GM21723 (cell line): Measurements from ENCODE around the gene NR5A1.

Experiments used
- ATAC-seq: cut with Tn5 transposase; IDR thresholded peaks from one replicate; pipeline ENCODE4 v1.9.1; 2021; ENCODE audit warnings: mild to moderate bottlenecking, moderate library complexity; ENCODE audit not compliant: unreplicated experiment

The NR5A1 gene

DNA sequence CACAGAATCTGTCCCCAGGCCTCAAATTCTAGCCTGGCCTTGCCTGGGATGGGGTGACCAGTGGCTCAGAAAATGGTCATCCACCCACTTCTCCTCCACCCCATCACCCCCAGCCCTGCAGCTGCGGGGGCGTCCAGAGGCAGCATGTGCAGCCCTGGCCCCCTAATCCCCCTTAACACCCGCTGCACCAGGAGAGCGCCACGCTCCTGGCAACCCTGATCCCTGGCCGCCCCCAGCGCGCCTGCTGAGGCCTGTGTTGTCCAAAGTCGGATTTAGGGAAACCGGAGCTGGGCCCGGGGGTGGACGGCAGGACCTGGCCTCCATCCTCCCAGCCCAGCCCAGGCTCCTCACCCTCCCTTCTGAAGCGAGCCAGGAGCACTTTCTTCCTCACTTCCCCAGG lies 22.0 kb downstream of the NR5A1 start:
- ATAC-seq = no peak

DNA sequence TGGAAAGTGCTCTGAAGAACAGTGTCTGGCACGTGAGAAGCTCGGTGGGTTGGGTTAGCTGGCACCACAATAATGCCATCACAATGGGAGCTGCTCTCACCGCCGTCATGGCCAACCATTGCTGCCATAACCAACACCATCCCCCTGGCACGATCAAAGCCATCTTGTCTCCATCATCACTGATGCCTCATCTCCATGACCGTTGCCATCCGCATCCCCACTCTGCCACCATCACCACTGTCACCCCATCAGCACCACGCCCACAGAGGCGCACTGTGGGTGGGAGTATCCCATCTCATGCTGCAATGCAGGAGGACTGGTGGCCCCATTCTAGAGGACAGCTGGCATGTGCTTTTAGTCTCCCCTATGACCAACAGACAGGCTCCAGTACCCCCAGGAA lies 23.7 kb downstream of the NR5A1 start:
- no peak for ATAC-seq

DNA sequence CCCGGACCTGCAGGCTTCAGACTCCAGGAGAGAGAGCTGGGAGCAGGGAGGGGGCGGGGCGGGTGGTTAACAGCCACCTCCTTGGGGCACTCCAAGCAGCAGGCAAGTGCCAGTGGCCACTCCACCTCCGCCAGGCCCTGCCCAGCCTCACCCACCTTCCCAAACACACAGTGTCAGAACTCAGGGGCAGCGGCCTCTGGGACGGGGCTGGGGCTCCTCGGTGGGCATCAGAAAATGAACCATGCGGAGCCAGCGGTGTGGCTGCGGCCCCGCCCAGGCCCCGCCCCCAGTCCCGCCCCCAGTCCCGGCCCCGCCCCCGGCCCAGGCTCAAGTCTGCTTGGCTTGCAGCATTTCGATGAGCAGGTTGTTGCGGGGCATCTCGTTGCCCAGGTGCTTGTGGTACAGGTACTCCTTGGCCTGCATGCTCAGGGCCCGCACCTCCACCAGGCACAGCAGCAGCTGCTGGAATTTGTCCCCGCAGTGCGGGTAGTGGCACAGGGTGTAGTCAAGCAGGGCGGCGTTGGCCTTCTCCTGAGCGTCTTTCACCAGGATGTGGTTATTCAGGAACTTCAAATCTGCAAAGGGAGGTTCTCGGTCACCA lies 24.7 kb downstream of the NR5A1 start:
- ATAC-seq = no peak

DNA sequence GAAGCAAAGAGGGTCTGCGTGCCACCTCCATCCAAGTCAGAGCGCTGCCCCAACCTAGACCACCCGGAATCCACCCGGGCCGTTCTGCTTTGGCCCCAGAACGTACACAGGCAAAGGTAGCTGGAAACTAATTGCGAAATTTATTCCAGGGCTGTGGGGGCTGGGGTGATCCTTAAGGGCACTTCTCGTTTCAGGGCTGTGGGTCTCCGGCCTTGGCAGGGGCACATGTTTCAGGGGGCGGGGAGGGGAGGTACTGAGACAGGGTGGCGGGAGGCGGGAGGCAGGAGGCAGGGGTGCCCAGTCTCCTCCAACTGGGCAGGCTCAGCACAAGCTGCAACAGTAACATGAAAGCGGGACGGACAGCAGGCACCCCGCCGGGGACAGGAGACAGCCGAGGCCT lies 26.1 kb downstream of the NR5A1 start:
- ATAC-seq = no peak

DNA sequence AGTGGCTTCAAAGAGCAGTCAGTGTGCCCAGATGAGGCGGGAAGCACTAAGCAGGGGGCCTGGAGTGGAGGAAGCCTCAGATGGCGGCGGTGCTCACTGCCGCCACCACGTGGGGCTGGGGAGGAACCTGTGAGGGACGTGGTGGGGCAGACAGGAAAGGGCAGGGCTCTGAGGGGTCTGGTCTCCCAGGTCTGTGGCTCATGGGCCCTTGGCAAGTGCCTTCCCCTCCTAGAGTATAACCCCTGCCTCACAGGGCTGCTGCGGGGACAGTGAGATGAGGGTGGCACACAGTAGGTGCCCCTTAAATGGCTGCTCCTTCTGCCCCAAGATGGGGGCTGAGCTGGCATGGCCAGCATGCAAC lies 26.6 kb downstream of the NR5A1 start:
- no peak for ATAC-seq

DNA sequence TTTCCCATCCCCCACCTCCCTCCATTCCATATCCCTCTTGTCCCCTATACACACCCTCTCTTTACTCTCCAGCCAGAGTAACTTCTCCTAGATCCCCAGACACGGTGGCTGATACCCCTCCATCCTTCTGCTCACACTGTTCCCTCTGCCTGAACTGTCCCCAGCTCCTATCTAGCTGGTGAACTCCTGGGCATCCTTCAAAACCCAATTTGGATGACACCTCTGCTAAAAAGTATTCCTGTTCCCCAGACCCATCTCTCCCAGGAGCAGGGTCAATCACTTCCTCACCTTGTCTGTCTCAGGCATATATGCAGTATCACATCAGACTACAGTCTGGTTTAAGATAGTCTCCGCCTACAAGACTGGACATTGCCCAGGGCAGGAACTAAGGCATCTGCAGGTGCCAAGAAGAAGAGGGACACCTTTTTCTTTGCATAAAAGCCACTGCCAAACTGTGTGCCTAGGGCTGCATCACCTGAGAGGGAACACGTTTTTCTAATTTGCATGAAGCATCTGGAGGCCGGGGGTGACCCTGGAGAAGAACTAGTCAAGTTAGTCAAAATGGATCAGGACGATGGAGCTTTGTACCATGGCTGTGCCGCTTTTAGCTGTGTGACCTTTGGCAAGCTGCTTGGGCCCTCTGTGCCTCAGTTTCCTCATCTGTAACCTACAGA lies 27.1 kb downstream of the NR5A1 start:
- ATAC-seq = no peak

DNA sequence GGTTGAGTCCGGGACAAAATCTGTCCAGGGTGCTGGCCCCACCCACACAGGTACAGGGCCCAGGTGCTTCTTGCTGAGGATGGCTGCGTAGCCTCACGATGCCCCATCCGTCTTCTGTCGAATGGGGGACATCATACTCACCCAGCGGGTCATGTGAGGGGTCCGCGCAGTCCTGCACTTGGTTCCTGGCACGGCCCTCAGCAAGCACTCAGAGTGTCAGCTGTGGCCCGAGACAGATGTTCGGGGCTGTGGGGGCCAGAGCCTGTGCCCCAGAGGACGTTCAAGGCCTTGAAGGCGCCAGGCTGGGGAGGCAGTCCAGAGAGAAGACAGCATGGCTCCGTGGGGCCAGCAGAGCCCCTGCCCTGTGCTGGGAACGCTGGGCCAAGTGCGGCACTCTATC lies 27.8 kb downstream of the NR5A1 start:
- ATAC-seq = no peak

DNA sequence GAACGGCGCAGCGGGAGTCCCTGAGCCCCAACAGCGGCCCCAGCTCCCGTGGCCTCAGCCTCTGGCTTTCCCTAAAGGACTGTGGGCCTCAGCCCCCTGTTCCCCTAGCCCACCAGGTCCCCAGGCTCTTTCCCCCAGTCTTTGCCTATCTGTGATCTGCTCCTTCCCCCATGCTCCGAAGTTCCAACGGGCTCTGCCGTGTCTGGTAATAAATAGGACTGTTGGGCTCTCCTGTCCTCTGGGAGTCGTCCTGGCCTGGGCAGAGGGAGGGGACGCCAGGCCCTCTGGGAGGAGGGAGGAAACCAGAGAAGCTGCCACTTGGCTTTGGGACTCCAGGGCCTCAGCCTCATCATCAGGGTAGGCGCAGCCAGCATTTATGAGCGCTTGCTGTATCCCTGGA lies 28.8 kb downstream of the NR5A1 start:
- ATAC-seq = no peak

DNA sequence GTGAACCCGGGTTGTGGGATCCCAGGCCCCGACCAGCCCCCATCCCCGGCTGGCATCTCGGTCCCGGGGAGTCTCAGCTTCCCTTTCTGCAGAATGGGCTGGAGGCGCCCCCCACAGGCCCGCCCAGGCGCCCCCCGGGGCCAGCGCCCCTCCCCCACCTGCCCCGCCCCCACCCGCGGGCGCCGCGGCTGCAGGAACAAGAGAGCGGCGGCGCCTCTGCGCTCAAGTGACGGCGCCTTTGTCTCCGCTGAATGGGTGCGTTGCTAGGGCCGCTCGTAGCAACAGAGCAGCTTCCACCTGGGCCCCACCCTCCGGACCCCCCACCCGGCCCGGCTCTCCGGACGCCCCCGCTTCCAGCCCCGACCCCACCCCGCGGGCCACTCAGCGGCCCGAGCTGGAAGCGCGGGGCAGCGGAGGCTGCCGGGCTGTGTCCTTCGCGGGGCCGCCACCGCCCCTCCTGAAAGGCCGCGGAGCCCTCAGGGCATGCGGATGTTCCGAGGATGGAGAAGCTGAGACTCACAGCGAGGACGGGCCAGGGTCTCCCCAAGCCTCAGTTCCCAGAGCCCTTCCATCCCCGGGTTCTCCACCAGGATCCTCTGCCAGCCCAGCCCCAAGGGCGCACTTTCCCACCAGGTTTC lies 29.4 kb downstream of the NR5A1 start:
- no peak for ATAC-seq

DNA sequence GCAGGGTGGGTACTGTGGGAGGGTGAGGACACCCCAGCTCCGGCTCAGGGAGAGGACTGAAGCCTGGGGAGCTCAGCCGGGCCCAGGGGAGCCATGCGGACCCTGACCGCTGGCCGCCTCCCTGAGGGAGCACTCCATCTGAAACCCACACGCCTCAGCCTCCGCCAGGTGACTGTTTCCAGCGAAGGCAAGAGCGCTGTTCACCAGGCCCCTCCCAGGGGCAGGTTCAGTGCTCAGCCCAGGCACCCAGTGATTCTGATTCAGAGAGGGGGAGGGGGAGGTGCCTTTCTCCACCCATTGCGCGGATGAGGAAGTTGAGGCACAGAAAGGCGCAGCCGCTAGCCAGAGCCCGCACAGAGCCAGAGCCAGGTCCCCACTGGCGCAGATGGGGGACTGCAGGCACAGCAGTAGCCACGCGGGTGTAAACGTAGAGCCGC lies 30.0 kb downstream of the NR5A1 start:
- no peak for ATAC-seq

DNA sequence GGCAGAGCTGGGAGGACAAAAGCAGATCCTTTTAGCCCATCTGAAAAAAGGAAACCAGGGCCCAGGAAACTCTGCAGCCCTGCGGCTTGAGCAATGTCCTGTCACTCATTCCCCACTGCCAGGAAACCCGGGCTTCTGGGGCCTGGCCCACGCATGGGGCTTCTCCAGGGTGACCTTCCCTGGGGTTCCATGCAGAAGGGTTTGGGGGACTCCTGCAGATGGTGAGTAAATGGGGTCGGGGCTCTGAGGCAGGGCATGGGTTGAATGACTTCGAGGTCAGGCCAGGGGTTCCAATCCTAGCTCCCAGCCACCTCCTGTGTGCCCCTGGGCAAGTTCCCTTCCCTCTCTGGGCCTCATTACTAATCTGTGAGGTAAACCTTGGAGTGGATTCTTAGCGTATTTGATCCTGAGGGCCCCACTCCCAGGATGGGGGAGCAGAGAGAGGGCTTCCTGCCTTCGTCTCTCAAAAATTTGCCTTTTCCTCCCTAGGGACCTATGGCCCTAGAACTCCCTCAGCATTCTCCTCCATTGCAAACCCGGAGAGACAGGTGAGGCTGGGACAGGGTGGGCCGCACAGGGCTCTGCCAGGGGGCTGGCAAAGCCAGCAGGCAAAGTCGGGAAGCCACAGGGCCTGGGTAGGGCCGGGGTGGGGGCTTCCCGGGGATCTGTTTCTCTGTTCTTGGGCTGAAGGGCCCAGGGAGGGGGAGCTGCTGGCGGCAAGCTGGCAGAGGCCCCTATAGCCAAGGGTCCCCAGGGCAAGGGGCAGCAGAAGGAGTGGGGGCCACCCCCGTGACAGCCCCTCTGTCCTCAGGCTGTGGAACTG lies 31.1 kb downstream of the NR5A1 start:
- ATAC-seq = no peak

DNA sequence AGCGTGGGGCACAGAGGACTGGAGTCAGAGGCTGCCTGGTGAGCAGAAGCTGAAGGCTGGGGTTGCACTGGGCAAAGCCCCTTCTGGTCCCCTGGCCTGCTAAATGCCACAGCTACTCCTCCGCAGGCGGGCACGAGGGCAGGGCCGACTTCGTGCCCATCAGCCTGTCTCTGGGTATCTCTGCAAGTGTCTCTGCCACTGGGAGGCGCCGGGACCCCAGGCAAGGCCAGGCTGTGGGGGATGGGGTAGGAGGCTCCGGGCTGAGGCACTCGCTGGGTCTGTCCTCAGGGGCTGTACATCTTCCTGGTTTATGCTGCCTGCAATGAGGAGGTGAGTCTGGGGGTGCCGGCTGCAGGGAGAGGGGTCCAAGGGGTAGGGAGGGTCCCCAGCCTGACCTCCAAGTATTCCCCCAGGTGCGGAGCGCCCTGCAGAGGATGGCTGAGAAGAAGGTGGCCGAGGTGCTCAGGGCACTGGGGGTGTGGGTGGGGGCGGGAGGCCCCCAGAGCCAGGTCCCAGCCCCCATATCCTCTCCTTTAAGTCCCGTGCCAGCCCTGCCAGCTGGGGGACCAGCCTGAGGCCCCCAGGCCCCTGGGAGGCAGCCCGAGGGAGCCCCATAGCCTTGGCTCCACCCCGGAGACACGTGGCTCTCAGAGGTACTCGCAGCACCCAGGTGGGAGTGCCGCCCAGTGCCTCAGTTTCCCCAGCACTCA lies 31.9 kb downstream of the NR5A1 start:
- ATAC-seq = no peak

DNA sequence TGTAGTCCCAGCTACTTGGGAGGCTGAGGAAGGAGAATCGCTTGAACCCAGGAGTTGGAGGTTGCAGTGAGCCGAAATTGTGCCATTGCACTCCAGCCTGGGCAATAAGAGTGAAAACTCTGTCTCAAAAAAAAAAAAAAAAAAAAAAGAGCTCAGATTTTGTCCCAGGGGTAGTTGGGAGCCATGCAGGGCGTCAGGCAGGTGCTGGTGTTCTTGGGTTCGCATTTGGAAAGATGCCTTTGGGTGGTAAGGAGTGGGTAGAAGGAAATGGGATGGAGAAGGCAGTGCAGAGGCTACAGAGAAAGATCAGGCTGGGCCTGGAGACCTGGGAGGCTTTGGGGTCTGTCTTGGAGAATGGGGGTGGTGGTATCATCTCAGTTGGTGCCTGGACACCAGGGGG lies 33.0 kb downstream of the NR5A1 start:
- ATAC-seq = no peak

DNA sequence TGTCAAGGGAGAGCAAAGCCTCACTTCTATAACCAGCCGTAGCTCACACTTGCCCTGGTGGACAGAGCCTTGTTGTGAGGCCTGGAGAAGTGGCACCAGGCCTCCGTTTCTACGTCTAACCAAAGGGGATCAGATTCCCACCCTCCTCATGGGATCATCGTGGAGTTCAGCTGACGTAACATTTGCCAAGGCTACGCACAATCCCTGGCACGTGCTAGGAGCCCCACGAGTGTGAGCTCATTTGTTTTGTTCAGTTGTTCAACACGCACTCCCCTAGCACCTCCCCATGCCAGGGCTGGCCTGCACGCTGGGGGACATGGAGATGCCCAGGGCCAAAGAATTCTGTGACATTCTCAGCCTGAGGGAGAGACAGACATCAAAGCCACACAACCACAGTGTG lies 33.9 kb downstream of the NR5A1 start:
- ATAC-seq = no peak

DNA sequence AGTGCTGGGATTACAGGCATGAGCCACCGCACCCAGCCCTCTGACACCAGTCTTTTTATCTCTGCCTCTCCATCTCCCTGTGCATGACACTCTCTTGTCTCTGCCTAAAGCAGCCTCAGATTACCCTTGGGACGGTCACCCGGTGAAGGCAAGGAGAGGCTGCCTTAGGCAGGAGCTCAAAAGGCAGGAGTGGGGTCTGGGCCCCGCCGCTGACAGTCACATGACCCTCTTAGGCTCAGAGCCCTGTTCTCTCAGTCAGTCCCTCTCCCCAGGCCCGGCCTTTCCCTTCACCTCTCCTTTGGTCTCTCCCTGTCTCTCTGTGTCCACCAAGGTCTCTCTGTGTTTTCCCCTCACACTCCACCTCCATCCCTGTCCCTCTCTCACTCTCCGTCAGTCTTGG lies 34.4 kb downstream of the NR5A1 start:
- ATAC-seq = no peak

DNA sequence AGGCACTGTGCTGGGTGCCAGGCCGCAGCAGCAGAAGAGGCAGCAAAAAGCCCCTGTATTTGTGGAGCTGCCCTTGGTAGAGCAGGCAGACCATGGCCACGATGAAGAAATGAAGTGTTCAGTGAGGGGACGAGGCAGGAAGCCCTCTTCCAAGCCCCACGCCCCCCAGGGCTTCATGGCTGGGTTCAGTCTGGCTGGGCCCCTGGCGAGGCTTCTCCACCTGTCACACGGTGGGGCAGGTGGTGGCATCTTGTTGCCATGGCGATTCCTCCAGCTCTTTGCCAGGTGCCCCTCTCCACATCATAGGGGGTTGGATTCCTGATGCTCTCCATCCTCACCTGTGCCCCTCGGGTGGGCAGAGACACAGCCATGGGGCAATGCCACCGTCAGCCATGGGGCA lies 35.4 kb downstream of the NR5A1 start:
- ATAC-seq = no peak

DNA sequence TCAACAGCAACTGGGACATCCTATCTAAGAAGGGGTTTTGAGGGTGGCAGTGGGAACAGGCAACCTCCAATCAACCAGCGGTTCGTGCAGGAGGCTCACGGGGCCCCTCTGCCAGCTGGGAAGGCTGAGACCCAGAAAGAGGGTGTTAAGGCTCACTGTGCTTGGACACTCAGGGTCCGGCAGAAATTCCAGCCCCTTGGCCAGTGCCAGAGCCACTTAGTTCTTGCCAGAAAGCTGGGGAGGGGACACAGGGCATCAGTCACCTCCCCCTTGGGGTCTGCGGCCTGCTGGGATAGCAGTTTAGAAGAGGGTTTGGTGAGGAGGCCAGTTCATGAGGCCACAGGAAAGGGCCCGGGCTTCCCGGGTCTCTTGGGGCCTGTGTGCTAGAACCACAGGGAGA lies 36.5 kb downstream of the NR5A1 start:
- no peak for ATAC-seq

DNA sequence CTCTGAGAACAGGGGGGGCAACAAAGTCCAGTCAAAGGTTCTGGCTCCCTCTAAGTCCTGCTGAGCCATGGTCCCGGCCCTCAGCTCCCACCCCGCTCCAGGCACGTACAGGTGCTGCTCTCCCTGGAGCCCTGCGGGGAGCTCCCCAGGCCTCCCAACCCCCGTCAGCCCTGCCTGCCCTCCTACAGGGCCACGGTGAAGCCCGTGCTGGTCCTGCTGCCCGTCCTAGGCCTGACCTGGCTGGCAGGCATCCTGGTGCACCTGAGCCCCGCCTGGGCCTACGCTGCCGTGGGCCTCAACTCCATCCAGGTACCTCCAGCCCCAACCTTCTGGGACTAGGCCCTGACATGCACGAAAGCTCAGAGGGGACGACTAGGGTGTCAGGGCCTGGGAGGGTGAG lies 36.9 kb downstream of the NR5A1 start:
- no peak for ATAC-seq

DNA sequence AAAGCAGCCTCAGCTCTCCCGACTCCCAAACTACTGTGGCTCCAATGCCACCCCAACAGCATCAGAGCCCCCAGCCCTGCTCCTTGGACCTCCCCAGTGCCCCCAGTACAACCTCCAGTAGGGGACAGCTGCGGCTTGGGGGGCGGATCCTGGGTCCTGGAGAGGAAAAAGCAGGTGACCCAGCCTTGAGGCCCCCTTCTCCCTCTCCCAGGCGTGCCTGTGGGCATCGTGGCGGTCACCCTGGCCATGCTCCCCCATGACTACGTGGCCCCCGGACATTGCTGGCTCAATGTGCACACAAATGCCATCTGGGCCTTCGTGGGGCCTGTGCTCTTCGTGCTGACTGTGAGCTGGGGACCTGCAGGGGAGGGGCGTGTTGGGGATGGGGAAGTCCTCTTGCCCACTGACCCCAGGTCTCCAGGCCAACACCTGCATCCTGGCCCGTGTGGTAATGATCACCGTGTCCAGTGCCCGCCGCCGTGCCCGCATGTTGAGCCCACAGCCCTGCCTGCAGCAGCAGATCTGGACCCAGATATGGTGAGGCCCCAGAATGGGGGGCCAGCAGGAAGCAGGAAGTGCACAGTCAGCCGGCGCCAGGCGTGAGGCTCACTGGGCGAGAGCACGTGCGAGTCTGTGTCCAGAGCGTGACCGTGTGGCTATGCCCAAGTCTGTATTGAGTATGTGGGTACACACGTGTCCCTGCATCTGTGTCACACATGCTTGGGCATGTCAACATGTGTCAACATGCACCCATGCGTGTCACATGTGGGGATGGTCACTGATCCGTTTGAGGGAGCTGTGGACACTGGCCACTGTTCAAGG lies 38.0 kb downstream of the NR5A1 start:
- ATAC-seq = no peak

DNA sequence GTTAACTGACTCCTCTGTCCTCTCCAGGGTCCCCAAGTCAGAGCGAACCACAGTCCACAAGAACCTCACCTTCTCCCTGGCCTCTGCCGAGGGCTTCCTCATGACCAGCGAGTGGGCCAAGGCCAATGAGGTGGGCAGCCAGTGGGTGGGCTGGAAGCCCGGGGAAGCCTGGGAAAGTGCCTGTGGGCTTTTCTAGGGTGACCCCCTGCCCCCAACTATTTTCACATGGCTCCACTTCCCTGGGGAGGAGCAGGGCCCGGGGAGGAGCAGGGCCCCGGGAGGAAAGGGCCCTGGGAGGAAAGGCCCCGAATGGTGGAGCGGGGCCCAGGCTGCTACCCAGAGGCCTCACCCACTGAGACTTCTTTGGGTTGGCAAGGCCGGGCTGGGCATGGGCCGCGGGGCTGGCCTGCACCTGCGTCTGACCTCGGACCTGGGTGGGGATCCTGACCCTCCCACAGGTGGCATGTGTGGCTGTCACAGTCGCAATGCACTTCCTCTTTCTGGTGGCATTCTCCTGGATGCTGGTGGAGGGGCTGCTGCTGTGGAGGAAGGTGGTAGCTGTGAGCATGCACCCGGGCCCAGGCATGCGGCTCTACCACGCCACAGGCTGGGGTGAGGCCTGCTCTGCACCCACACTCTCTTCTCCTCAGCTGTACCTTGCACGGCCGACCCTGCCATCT lies 39.0 kb downstream of the NR5A1 start:
- no peak for ATAC-seq
